ENCODE measurements around the gene PREX1.

- no peak for TF ChIP-seq CTCF (IDR thresholded peaks at IDR 0.05)
- TF ChIP-seq POLR2A (IDR thresholded peaks at IDR 0.05) = no peak
Measured at GRCh38 chr20:48617481-48617880, 210.3 kb downstream of the PREX1 start.
